HG03457 (cell line): ENCODE data around the gene ATP8B4.

Source experiments
- ATAC-seq: cut with Tn5 transposase; IDR thresholded peaks from one replicate; pipeline ENCODE4 v1.9.1; 2021; ENCODE audit warnings: moderate number of reproducible peaks; ENCODE audit not compliant: unreplicated experiment

The ATP8B4 gene

GRCh38 chr15:50066666-50067065, 52.4 kb downstream of the ATP8B4 start:
- ATAC-seq = no peak

GRCh38 chr15:50066202-50066601, 52.8 kb downstream of the ATP8B4 start:
- ATAC-seq = no peak

- ATAC-seq = no peak
Observed at GRCh38 chr15:50065279-50065678, 53.8 kb downstream of the ATP8B4 start.

GRCh38 chr15:50064673-50065072, 54.4 kb downstream of the ATP8B4 start:
- ATAC-seq = no peak

- no peak for ATAC-seq
Observed at GRCh38 chr15:50063226-50063625, 55.8 kb downstream of the ATP8B4 start.

- no peak for ATAC-seq
Observed at GRCh38 chr15:50061503-50061902, 57.5 kb downstream of the ATP8B4 start.

GRCh38 chr15:50059883-50060282, 59.1 kb downstream of the ATP8B4 start:
- no peak for ATAC-seq

GRCh38 chr15:50059203-50059772, 59.7 kb downstream of the ATP8B4 start:
- ATAC-seq = no peak

- ATAC-seq = no peak
Observed at GRCh38 chr15:50057905-50058639, 61.0 kb downstream of the ATP8B4 start.

GRCh38 chr15:50057196-50057595, 61.8 kb downstream of the ATP8B4 start:
- no peak for ATAC-seq

GRCh38 chr15:50055750-50056157, 63.3 kb downstream of the ATP8B4 start:
- ATAC-seq = no peak

GRCh38 chr15:50055332-50055731, 63.7 kb downstream of the ATP8B4 start:
- ATAC-seq = no peak

GRCh38 chr15:50053055-50053856, 65.8 kb downstream of the ATP8B4 start:
- ATAC-seq = no peak

GRCh38 chr15:50051811-50052419, 67.1 kb downstream of the ATP8B4 start:
- ATAC-seq = no peak

- no peak for ATAC-seq
Observed at GRCh38 chr15:50050986-50051743, 67.9 kb downstream of the ATP8B4 start.

- ATAC-seq = no peak
Observed at GRCh38 chr15:50049871-50050270, 69.2 kb downstream of the ATP8B4 start.

- no peak for ATAC-seq
Observed at GRCh38 chr15:50046867-50047266, 72.2 kb downstream of the ATP8B4 start.

- ATAC-seq = no peak
Observed at GRCh38 chr15:50046159-50046558, 72.9 kb downstream of the ATP8B4 start.

- no peak for ATAC-seq
Observed at GRCh38 chr15:50044904-50045303, 74.1 kb downstream of the ATP8B4 start.

GRCh38 chr15:50044406-50044805, 74.6 kb downstream of the ATP8B4 start:
- ATAC-seq = no peak

GRCh38 chr15:50042775-50043174, 76.3 kb downstream of the ATP8B4 start:
- no peak for ATAC-seq
